HepG2 (cell line): ENCODE results near the gene FSCN2. TPM values are rescaled to one million over a fixed set of nuclear protein-coding genes. Genes with fewer than 3 reads are reported as not detected.

ENCODE experiments used
- ATAC-seq: fragments of 200-7000 bp; cut with Tn5 transposase; 3 replicates; pipeline ENCODE4 v1.9.1; 2020; ENCODE audit warnings: mild to moderate bottlenecking, moderate library complexity
- BruUV-seq: library from RNA; stranded (reverse); fragments of 400-500 nt; replicated peaks from 2 replicates; lab custom pipeline; 2021; lab: Mats Ljungman, UMichigan
- CTCF ChIA-PET: fragments of 300-600 bp; formaldehyde crosslinking; extraction: SDS; loops from one replicate; lab custom pipeline; 2021; ENCODE audit warnings: low total read pairs, inconsistent platforms, low intra/inter-chr PET ratio; lab: Yijun Ruan, JAX
- POLR2A ChIA-PET: fragments of 350-600 bp; sonication (Branson Sonifier 250); formaldehyde crosslinking; loops from one replicate; lab custom pipeline; 2020; ENCODE audit warnings: antibody characterized with exemption, inconsistent platforms; lab: Yijun Ruan, JAX
- DNase-seq: peaks from one replicate; pipeline ENCODE4 v3.0.0-alpha.2; 2015; ENCODE audit warnings: low spot score
- FAIRE-seq: peaks from 3 replicates; lab custom pipeline; 2011; peaks lifted over from hg19 to GRCh38; lab: Jason Lieb, UNC
- H2AFZ ChIP-seq: one replicate; pipeline ENCODE4 v1.6.1; 2011; ENCODE audit warnings: low read length, inconsistent platforms
- H3K27ac ChIP-seq: fragments of 300-600 bp; 3 replicates; pipeline ENCODE4 v1.8.0; 2011; ENCODE audit warnings: mixed run types, mild to moderate bottlenecking, mixed read lengths, low read length, inconsistent platforms; ENCODE audit not compliant: insufficient read depth; ENCODE audit errors: extremely low read length
- H3K27me3 ChIP-seq, 2 experiments: fragments of 200-600 bp in 1 of 2; 2 replicates in 1 of 2; 3 replicates in 1 of 2; pipeline versions ENCODE4 v1.6.0 to v1.8.0; 2011; ENCODE audit warnings: low read length in 2 of 2, mild to moderate bottlenecking in 2 of 2, moderate library complexity in 2 of 2, inconsistent platforms in 1 of 2; ENCODE audit not compliant: insufficient read depth in 2 of 2, control insufficient read depth in 1 of 2
- H3K36me3 ChIP-seq, 2 experiments: fragments of 200-600 bp in 1 of 2; replicated peaks in 1 of 2; 2 replicates in 1 of 2; 3 replicates in 1 of 2; pipeline versions ENCODE4 v1.5.1 to v1.8.0; 2011; ENCODE audit warnings: low read length in 2 of 2, inconsistent platforms in 1 of 2; ENCODE audit not compliant: insufficient read depth in 2 of 2, control insufficient read depth in 1 of 2
- H3K4me1 ChIP-seq: 2 replicates; pipeline ENCODE4 v1.5.1; 2012; ENCODE audit warnings: low read length, inconsistent platforms; ENCODE audit not compliant: insufficient read depth
- H3K4me2 ChIP-seq: 2 replicates; pipeline ENCODE4 v1.6.0; 2011; ENCODE audit warnings: low read depth, low read length, inconsistent platforms
- H3K4me3 ChIP-seq, 3 experiments: fragments of 200-600 bp in 1 of 3; sonication (generic), shearing (Covaris generic) in 1 of 3; replicated peaks in 1 of 3; 2 replicates each; pipeline ENCODE4 v1.5.1; 2011 to 2016; ENCODE audit warnings: low read length in 3 of 3, inconsistent platforms in 2 of 3, low read depth in 2 of 3, mild to moderate bottlenecking in 2 of 3, control low read depth in 1 of 3, mixed read lengths in 1 of 3; ENCODE audit not compliant: insufficient read depth in 1 of 3
- H3K79me2 ChIP-seq: one replicate; pipeline ENCODE4 v1.6.1; 2011; ENCODE audit warnings: low read length, inconsistent platforms; ENCODE audit not compliant: insufficient read depth
- H3K9ac ChIP-seq: 2 replicates; pipeline ENCODE4 v1.6.0; 2011; ENCODE audit warnings: mild to moderate bottlenecking, low read depth, low read length, inconsistent platforms; ENCODE audit not compliant: insufficient read depth
- H3K9me3 ChIP-seq: 2 replicates; pipeline ENCODE4 v1.5.1; 2012; ENCODE audit warnings: mild to moderate bottlenecking, low read length
- H4K20me1 ChIP-seq: 2 replicates; pipeline ENCODE4 v1.6.0; 2011; ENCODE audit warnings: inconsistent platforms, mild to moderate bottlenecking, low read length, moderate library complexity; ENCODE audit not compliant: insufficient read depth
- ATF7 ChIP-seq, 2 experiments: fragments of 450-650 bp in 1 of 2; sonication (generic) in 1 of 2; formaldehyde crosslinking in 1 of 2; IDR thresholded peaks; 2 replicates each; pipeline versions ENCODE4 v1.4.0 to v1.6.1; 2016 to 2020; ENCODE audit warnings: antibody characterized with exemption in 1 of 2, mild to moderate bottlenecking in 1 of 2, missing genetic modification reagents in 1 of 2
- DDIT3 ChIP-seq: sonication (generic); formaldehyde crosslinking; IDR thresholded peaks from 2 replicates; pipeline ENCODE4 v1.4.0; 2020; ENCODE audit warnings: mild to moderate bottlenecking, missing genetic modification reagents
- E2F2 ChIP-seq: sonication (generic); formaldehyde crosslinking; IDR thresholded peaks from 2 replicates; pipeline ENCODE4 v1.4.0; 2020; ENCODE audit warnings: missing genetic modification reagents, borderline replicate concordance
- ETS1 ChIP-seq: sonication (generic); formaldehyde crosslinking; IDR thresholded peaks from 2 replicates; pipeline ENCODE4 v1.4.0; 2020; ENCODE audit warnings: missing genetic modification reagents
- GABPA ChIP-seq, 2 experiments: IDR thresholded peaks; 2 replicates each; pipeline ENCODE4 v1.6.1; 2011 to 2016; ENCODE audit warnings: low read depth in 2 of 2, low read length in 1 of 2, missing biosample characterization in 1 of 2, missing genetic modification characterization in 1 of 2
- NFRKB ChIP-seq: fragments of 450-650 bp; IDR thresholded peaks from 2 replicates; pipeline ENCODE4 v1.6.1; 2017
- ONECUT2 ChIP-seq: sonication (generic); formaldehyde crosslinking; IDR thresholded peaks from 2 replicates; pipeline ENCODE4 v1.4.0; 2020; ENCODE audit warnings: missing genetic modification reagents
- PHF8 ChIP-seq: sonication (generic); formaldehyde crosslinking; IDR thresholded peaks from 2 replicates; pipeline ENCODE4 v1.5.0; 2020; ENCODE audit warnings: missing genetic modification reagents
- RBM22 ChIP-seq: fragments of 200-400 bp; formaldehyde crosslinking; optimal IDR thresholded peaks from 2 replicates; pipeline ENCODE3; 2017; ENCODE audit warnings: mild to moderate bottlenecking, low read length, moderate library complexity
- RFXAP ChIP-seq: sonication (generic); formaldehyde crosslinking; IDR thresholded peaks from 2 replicates; pipeline ENCODE4 v1.4.0; 2020; ENCODE audit warnings: missing genetic modification reagents, borderline replicate concordance
- ZFP91 ChIP-seq: sonication (generic); formaldehyde crosslinking; IDR thresholded peaks from 2 replicates; pipeline ENCODE4 v1.9.0; 2022; ENCODE audit warnings: missing genetic modification reagents, mild to moderate bottlenecking, borderline replicate concordance
- ZNF225 ChIP-seq: sonication (generic); formaldehyde crosslinking; IDR thresholded peaks from 2 replicates; pipeline ENCODE4 v1.4.0; 2020; ENCODE audit warnings: mild to moderate bottlenecking, missing genetic modification reagents
- ZNF547 ChIP-seq: sonication (generic); formaldehyde crosslinking; IDR thresholded peaks from 2 replicates; pipeline ENCODE4 v1.5.1; 2020; ENCODE audit warnings: mild to moderate bottlenecking, missing genetic modification reagents
- WGBS: methylation state at CpG from one replicate; pipeline ENCODE4 v1.1.6; 2017; ENCODE audit warnings: low lambda C conversion rate; 5-methylcytosine and 5-hydroxymethylcytosine counted together
- in situ Hi-C: cut with HindIII; loops from 2 replicates; pipeline ENCODE4 v1.10.0; 2017; ENCODE audit warnings: low pct_unique_long_range_greater_than_20kb; ENCODE audit not compliant: extremely low pct_ligation_motif_present
- intact Hi-C: fragments of 100-400 bp; cut with micrococcal nuclease; formaldehyde crosslinking; loops from one replicate; pipeline ENCODE4 v1.10.0; 2022; ENCODE audit not compliant: unreplicated experiment
- polyA plus RNA-seq, 8 experiments: library from polyadenylated mRNA; depleted of rRNA in 3 of 8; stranded (reverse) in 7 of 8; unstranded in 1 of 8; fragments of >200 nt; fragmentation: Illumina TruSeq in 4 of 8; extraction: Trizol in 4 of 8; gene quantifications; 2 replicates each; pipeline versions ENCODE4 v1.2.1 to v1.2.3, GENCODE V29; 2011 to 2016; ENCODE audit warnings: low read depth in 4 of 8, missing spikeins in 1 of 8, mixed read lengths in 1 of 8; ENCODE audit not compliant: insufficient read depth in 1 of 8
- total RNA-seq, 5 experiments: library from RNA; depleted of rRNA; stranded (reverse); fragments of >200 nt; fragmentation: Illumina TruSeq; extraction: Trizol; gene quantifications; 2 replicates each; pipeline ENCODE4 v1.2.3, GENCODE V29; 2016; ENCODE audit warnings: low read depth in 1 of 5

FSCN2 gene
- total and polyA plus RNA-seq, 2 of the 13 experiments (the other 11 are each of a cell fraction or from before 2014, with no cell fraction given), result 0.09 TPM; not detected in 1

- no peak overlapping the region for H3K9ac ChIP-seq
- POLR2A ChIA-PET, result interaction anchor here (1.8 kb wide), 1 partner anchor 15 kb away, joined by 5 read pairs; the partner anchor contains the start of gene FAAP100
- CTCF ChIA-PET, result no interaction called here
- peak; percentile 68 for TF ChIP-seq RBM22
- no peak for TF ChIP-seq NFRKB
- TF ChIP-seq, all 625 proteins: peak for 1
- H3K27me3 ChIP-seq, result no peaks in the 10 kb centered on the region
- H3K9me3 ChIP-seq, result no peaks in the 10 kb centered on the region
- H3K4me2 ChIP-seq, result no peak overlapping the region
- FAIRE-seq (no peak), ATAC-seq (no peak), DNase-seq (no peak)
- in situ Hi-C loops, result no loop called here
- H3K36me3 ChIP-seq, result peaks cover 59 to 85% of the 10 kb centered on the region in 2 experiments
- no peaks in the 10 kb centered on the region for H3K79me2 ChIP-seq
- H3K27ac ChIP-seq, result no peak overlapping the region
- no peak overlapping the region for H3K4me3 ChIP-seq
- 100% methylated on average over 4 of the region's 4 CpGs for WGBS
- no peaks in the 10 kb centered on the region for H4K20me1 ChIP-seq
- intact Hi-C loops, result no loop called here
- H3K4me1 ChIP-seq, result no peaks in the 10 kb centered on the region
- no TSS peak for BruUV-seq
- no peak overlapping the region for H2AFZ ChIP-seq
Observed at GRCh38 chr17:81567191-81567590, 39.0 kb downstream of the FSCN2 start.

GRCh38 chr17:81568416-81568815, 40.2 kb downstream of the FSCN2 start:
- H4K20me1 ChIP-seq, result no peaks in the 10 kb centered on the region
- ChIA-PET POLR2A (no interaction called here), CTCF (no interaction called here)
- peaks cover 61 to 85% of the 10 kb centered on the region in 2 experiments for H3K36me3 ChIP-seq
- no TSS peak for BruUV-seq
- intact Hi-C loops (no loop called here), in situ Hi-C loops (no loop called here)
- FAIRE-seq (no peak), DNase-seq (no peak), ATAC-seq (no peak)
- no peaks in the 10 kb centered on the region for H3K9me3 ChIP-seq
- no peaks in the 10 kb centered on the region for H3K4me1 ChIP-seq
- H3K79me2 ChIP-seq, result no peaks in the 10 kb centered on the region
- no peak overlapping the region for H3K9ac ChIP-seq
- H3K27me3 ChIP-seq, result no peaks in the 10 kb centered on the region
- no peak overlapping the region for H3K4me3 ChIP-seq
- H2AFZ ChIP-seq, result no peak overlapping the region
- 96% methylated on average over 10 of the region's 10 CpGs for WGBS
- no peak overlapping the region for H3K27ac ChIP-seq
- H3K4me2 ChIP-seq, result no peak overlapping the region
- no peak for TF ChIP-seq GABPA (IDR thresholded peaks at IDR 0.05; ENCODE audit: low read depth, low read length)
- no peak for TF ChIP-seq GABPA (CRISPR knock-in tag; IDR thresholded peaks at IDR 0.05; ENCODE audit: low read depth)
- TF ChIP-seq PHF8 (CRISPR knock-in tag), result no peak
- TF ChIP-seq ETS1, result no peak
- no peak for TF ChIP-seq ZFP91 (CRISPR knock-in tag)
- no peak for TF ChIP-seq E2F2 (CRISPR knock-in tag)
- TF ChIP-seq ZNF547 (CRISPR knock-in tag), result no peak
- no peak for TF ChIP-seq ATF7 (IDR thresholded peaks at IDR 0.05)
- no peak for TF ChIP-seq ATF7 (CRISPR knock-in tag; IDR thresholded peaks at IDR 0.05)
- no peak for TF ChIP-seq DDIT3
- TF ChIP-seq ZNF225, result no peak
- TF ChIP-seq RFXAP (CRISPR knock-in tag), result no peak
- no peak for TF ChIP-seq ONECUT2 (CRISPR knock-in tag)
